Measurements from ENCODE around the gene CNIH3. TPM values are rescaled to one million over a fixed set of nuclear protein-coding genes. Genes with fewer than 3 reads are reported as not detected.

CNIH3 gene
- total and polyA plus RNA-seq, 2 donors (not counting 3 experiments of a cell fraction or from before 2014, with no cell fraction given), result 1.3 to 2.5 TPM

DNA sequence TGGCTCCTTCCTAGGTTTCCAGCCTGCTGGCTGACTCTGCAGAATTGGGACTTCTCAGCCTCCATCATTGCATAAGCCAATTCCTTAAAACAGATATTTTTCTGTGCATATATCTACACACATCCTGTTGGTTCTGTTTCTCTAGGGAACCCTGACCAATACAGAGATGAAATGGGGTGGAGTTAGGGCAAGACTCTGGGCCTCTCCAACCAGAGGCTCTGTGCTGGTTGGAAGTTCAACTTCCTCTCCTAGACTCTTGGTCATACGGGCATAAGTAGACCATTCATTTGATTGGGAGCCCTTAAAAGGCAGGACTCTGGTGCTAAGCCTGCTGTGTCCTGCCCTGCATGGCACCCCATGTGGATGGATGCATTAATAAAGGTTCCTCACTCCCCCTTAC is 55.0 kb downstream of the CNIH3 start:
- ChIA-PET POLR2A (no interaction called here), CTCF (no interaction called here)
- Histone ChIP-seq H3K9ac (replicated peaks; ENCODE audit: extremely low read depth, insufficient read depth, low read length) (no peak overlapping the region), H3K36me3 (ENCODE audit: control insufficient read depth in 2 of 2, extremely low read depth in 1 of 2, insufficient read depth in 2 of 2, low read length in 2 of 2) (no peaks in the 10 kb centered on the region), H3K27ac (ENCODE audit: insufficient read depth, low read depth, low read length) (no peak overlapping the region), H3K4me3 (replicated peaks in 1 of 3; ENCODE audit: insufficient read depth in 1 of 3, low read depth in 1 of 3, low read length in 3 of 3) (no peak overlapping the region), H3K4me2 (ENCODE audit: insufficient read depth, low read length) (no peak overlapping the region), H3K9me1 (replicated peaks; ENCODE audit: control insufficient read depth, extremely low read depth, insufficient read depth, low read length) (no peaks in the 10 kb centered on the region), H3K4me1 (ENCODE audit: control insufficient read depth, extremely low read depth, insufficient read depth, low read length) (no peaks in the 10 kb centered on the region), H2AFZ (ENCODE audit: low read depth, low read length) (no peak overlapping the region), H3K27me3 (ENCODE audit: control insufficient read depth in 2 of 2, insufficient read depth in 2 of 2, low read length in 2 of 2) (peaks cover 0 to 3% of the 10 kb centered on the region in 2 experiments), H4K20me1 (replicated peaks; ENCODE audit: control insufficient read depth, extremely low read depth, insufficient read depth, low read length) (no peaks in the 10 kb centered on the region), H3K79me2 (ENCODE audit: control insufficient read depth, insufficient read depth, low read length) (no peaks in the 10 kb centered on the region), H3K9me3 (replicated peaks; ENCODE audit: control insufficient read depth, insufficient read depth, low read length) (no peaks in the 10 kb centered on the region)
- intact Hi-C loops (cut with micrococcal nuclease) (no loop called here), dilution Hi-C loops (cut with MboI; ENCODE audit: extremely low pct_ligation_motif_present, low sequenced_read_pairs) (no loop called here)
- TF ChIP-seq MYC (IDR thresholded peaks at IDR 0.05; ENCODE audit: low read depth, low read length), result no peak
- no peak for TF ChIP-seq JUN (IDR thresholded peaks at IDR 0.05; ENCODE audit: borderline replicate concordance, insufficient read depth, insufficient read length, low read depth)
- TF ChIP-seq POLR2AphosphoS5 (IDR thresholded peaks at IDR 0.05; ENCODE audit: insufficient read depth, low read depth, low read length), result no peak
- TF ChIP-seq, protein P1, sequence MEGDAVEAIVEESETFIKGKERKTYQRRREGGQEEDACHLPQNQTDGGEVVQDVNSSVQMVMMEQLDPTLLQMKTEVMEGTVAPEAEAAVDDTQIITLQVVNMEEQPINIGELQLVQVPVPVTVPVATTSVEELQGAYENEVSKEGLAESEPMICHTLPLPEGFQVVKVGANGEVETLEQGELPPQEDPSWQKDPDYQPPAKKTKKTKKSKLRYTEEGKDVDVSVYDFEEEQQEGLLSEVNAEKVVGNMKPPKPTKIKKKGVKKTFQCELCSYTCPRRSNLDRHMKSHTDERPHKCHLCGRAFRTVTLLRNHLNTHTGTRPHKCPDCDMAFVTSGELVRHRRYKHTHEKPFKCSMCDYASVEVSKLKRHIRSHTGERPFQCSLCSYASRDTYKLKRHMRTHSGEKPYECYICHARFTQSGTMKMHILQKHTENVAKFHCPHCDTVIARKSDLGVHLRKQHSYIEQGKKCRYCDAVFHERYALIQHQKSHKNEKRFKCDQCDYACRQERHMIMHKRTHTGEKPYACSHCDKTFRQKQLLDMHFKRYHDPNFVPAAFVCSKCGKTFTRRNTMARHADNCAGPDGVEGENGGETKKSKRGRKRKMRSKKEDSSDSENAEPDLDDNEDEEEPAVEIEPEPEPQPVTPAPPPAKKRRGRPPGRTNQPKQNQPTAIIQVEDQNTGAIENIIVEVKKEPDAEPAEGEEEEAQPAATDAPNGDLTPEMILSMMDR (IDR thresholded peaks at IDR 0.05; ENCODE audit: extremely low read depth in 1 of 2, insufficient read depth in 1 of 2, low read depth in 1 of 2, low read length in 2 of 2), result no peak
- DNase-seq (ENCODE audit: low read depth, low spot score), result no peak
- BruUV-seq (replicated peaks), result no TSS peak
- no peak for FAIRE-seq

DNA sequence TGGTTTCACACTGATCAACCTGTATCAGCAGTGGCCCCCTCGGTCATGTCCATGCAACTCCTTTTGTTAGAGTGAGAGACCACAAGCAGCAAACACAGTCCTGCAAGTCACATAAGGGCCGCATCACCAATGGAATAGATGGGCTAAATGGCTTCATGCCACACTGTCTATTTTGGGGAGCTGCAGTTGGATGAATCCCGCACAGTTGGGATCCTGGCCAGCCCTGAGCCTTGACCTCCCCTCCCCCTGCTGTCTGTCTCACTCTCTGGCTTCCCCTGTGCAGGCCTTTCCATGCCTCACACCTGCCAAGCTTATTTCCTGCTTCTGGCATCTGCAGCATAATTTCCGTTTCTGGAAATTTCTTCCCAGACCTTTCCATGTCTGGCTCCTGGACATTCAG is 57.0 kb downstream of the CNIH3 start:
- no TSS peak for BruUV-seq (replicated peaks)
- FAIRE-seq, result no peak
- no peaks in the 10 kb centered on the region for H3K79me2 ChIP-seq (ENCODE audit: control insufficient read depth, insufficient read depth, low read length)
- no peak overlapping the region for H3K4me2 ChIP-seq (ENCODE audit: insufficient read depth, low read length)
- ChIA-PET CTCF (interaction anchor here (1.7 kb wide), 1 partner anchor 29 kb away, joined by 5 read pairs; no protein-coding TSS in a partner anchor), POLR2A (no interaction called here)
- H3K4me3 ChIP-seq (replicated peaks in 1 of 3; ENCODE audit: insufficient read depth in 1 of 3, low read depth in 1 of 3, low read length in 3 of 3), result no peak overlapping the region
- no peaks in the 10 kb centered on the region for H3K9me1 ChIP-seq (replicated peaks; ENCODE audit: control insufficient read depth, extremely low read depth, insufficient read depth, low read length)
- H3K9me3 ChIP-seq (replicated peaks; ENCODE audit: control insufficient read depth, insufficient read depth, low read length), result no peaks in the 10 kb centered on the region
- H3K9ac ChIP-seq (replicated peaks; ENCODE audit: extremely low read depth, insufficient read depth, low read length), result no peak overlapping the region
- no peak for DNase-seq (ENCODE audit: low read depth, low spot score)
- H3K36me3 ChIP-seq (ENCODE audit: control insufficient read depth in 2 of 2, extremely low read depth in 1 of 2, insufficient read depth in 2 of 2, low read length in 2 of 2), result no peaks in the 10 kb centered on the region
- dilution Hi-C loops (cut with MboI; ENCODE audit: extremely low pct_ligation_motif_present, low sequenced_read_pairs), result no loop called here
- no peaks in the 10 kb centered on the region for H3K4me1 ChIP-seq (ENCODE audit: control insufficient read depth, extremely low read depth, insufficient read depth, low read length)
- no peak overlapping the region for H3K27ac ChIP-seq (ENCODE audit: insufficient read depth, low read depth, low read length)
- TF ChIP-seq POLR2AphosphoS5 (IDR thresholded peaks at IDR 0.05; ENCODE audit: insufficient read depth, low read depth, low read length) (no peak), EZH2 (IDR thresholded peaks at IDR 0.05; ENCODE audit: borderline replicate concordance, low read depth, low read length, severe bottlenecking) (no peak)
- TF ChIP-seq, protein P2, sequence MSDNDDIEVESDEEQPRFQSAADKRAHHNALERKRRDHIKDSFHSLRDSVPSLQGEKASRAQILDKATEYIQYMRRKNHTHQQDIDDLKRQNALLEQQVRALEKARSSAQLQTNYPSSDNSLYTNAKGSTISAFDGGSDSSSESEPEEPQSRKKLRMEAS (IDR thresholded peaks at IDR 0.05; ENCODE audit: insufficient read depth, insufficient read length), result no peak
- intact Hi-C loops (cut with micrococcal nuclease), result no loop called here
- H4K20me1 ChIP-seq (replicated peaks; ENCODE audit: control insufficient read depth, extremely low read depth, insufficient read depth, low read length), result no peaks in the 10 kb centered on the region
- H2AFZ ChIP-seq (ENCODE audit: low read depth, low read length), result no peak overlapping the region
- H3K27me3 ChIP-seq (ENCODE audit: control insufficient read depth in 2 of 2, insufficient read depth in 2 of 2, low read length in 2 of 2), result peaks cover 0 to 2% of the 10 kb centered on the region in 2 experiments

All from endothelial cell of umbilical vein (primary cell).